WTC11 (cell line): ENCODE results near the gene MAPKAP1. TPM values are rescaled to one million over a fixed set of nuclear protein-coding genes. Genes with fewer than 3 reads are reported as not detected.

ENCODE experiments used
- ATAC-seq: fragments of 200-7000 bp; cut with Tn5 transposase; 2 replicates; pipeline ENCODE4 v1.10.0; 2021; ENCODE audit warnings: mild to moderate bottlenecking, moderate library complexity
- CTCF ChIA-PET: fragments of 300-600 bp; sonication (Branson Sonifier 250); formaldehyde crosslinking; loops from one replicate; lab custom pipeline; 2021; ENCODE audit warnings: antibody characterized with exemption; lab: Charles Lee
- POLR2A ChIA-PET: fragments of 350-600 bp; sonication (Branson Sonifier 250); formaldehyde crosslinking; loops from one replicate; lab custom pipeline; 2021; ENCODE audit warnings: antibody characterized with exemption; lab: Charles Lee
- DNase-seq: peaks from one replicate; pipeline ENCODE4 v3.0.0; 2021; ENCODE audit warnings: low spot score
- H3K27ac Mint-ChIP-seq: 2 replicates; pipeline ENCODE4 v1.8.0; 2021; ENCODE audit warnings: mixed read lengths
- H3K27me3 Mint-ChIP-seq: 2 replicates; pipeline ENCODE4 v1.8.0; 2021; ENCODE audit warnings: low read depth, mild to moderate bottlenecking, moderate library complexity, mixed read lengths
- H3K36me3 Mint-ChIP-seq: 2 replicates; pipeline ENCODE4 v1.8.0; 2021; ENCODE audit warnings: mixed read lengths
- H3K4me1 Mint-ChIP-seq: 2 replicates; pipeline ENCODE4 v1.8.0; 2022; ENCODE audit warnings: mixed read lengths
- H3K4me3 Mint-ChIP-seq: 2 replicates; pipeline ENCODE4 v1.8.0; 2021; ENCODE audit warnings: mild to moderate bottlenecking, moderate library complexity, mixed read lengths
- H3K9me3 Mint-ChIP-seq: 2 replicates; pipeline ENCODE4 v1.8.0; 2021; ENCODE audit warnings: mixed read lengths
- CBFB ChIP-seq: sonication (generic); formaldehyde crosslinking; IDR thresholded peaks from 2 replicates; pipeline ENCODE4 v1.8.1; 2022; ENCODE audit warnings: mild to moderate bottlenecking, low read depth, missing genetic modification reagents
- FOXJ3 ChIP-seq: sonication (generic); formaldehyde crosslinking; IDR thresholded peaks from 2 replicates; pipeline ENCODE4 v1.9.0; 2021; ENCODE audit warnings: missing genetic modification reagents, mild to moderate bottlenecking, borderline replicate concordance
- GABPB1 ChIP-seq: sonication (generic); formaldehyde crosslinking; IDR thresholded peaks from 2 replicates; pipeline ENCODE4 v1.8.1; 2023; ENCODE audit warnings: mild to moderate bottlenecking, missing genetic modification reagents
- GTF2I ChIP-seq: fragments of 250-450 bp; sonication (Bioruptor Pico); conservative IDR thresholded peaks from 2 replicates; pipeline ENCODE4 v1.4.0; 2021; ENCODE audit warnings: mild to moderate bottlenecking
- KAT7 ChIP-seq: sonication (generic); formaldehyde crosslinking; IDR thresholded peaks from 2 replicates; pipeline ENCODE4 v1.8.1; 2023; ENCODE audit warnings: missing genetic modification reagents, mild to moderate bottlenecking, borderline replicate concordance
- NFE2L1 ChIP-seq: sonication (generic); formaldehyde crosslinking; IDR thresholded peaks from 2 replicates; pipeline ENCODE4 v1.8.1; 2023; ENCODE audit warnings: missing genetic modification reagents
- NR1H2 ChIP-seq: sonication (generic); formaldehyde crosslinking; IDR thresholded peaks from 2 replicates; pipeline ENCODE4 v1.9.0; 2021; ENCODE audit warnings: mild to moderate bottlenecking, moderate library complexity, missing genetic modification reagents
- NR2C2 ChIP-seq: sonication (generic); formaldehyde crosslinking; IDR thresholded peaks from 2 replicates; pipeline ENCODE4 v1.8.0; 2022; ENCODE audit warnings: mild to moderate bottlenecking, missing genetic modification reagents
- RELA ChIP-seq: sonication (generic); formaldehyde crosslinking; IDR thresholded peaks from 2 replicates; pipeline ENCODE4 v1.8.1; 2022; ENCODE audit warnings: missing genetic modification reagents, mild to moderate bottlenecking, borderline replicate concordance
- SP1 ChIP-seq: sonication (generic); formaldehyde crosslinking; conservative IDR thresholded peaks from 2 replicates; pipeline ENCODE4 v1.8.1; 2022; ENCODE audit warnings: missing genetic modification reagents
- ZNF121 ChIP-seq: sonication (generic); formaldehyde crosslinking; IDR thresholded peaks from 2 replicates; pipeline ENCODE4 v1.8.0; 2023; ENCODE audit warnings: missing genetic modification reagents
- ZNF138 ChIP-seq: sonication (generic); formaldehyde crosslinking; conservative IDR thresholded peaks from 2 replicates; pipeline ENCODE4 v1.8.1; 2022; ENCODE audit warnings: mild to moderate bottlenecking, moderate library complexity, missing genetic modification reagents
- ZNF232 ChIP-seq: sonication (generic); formaldehyde crosslinking; IDR thresholded peaks from 2 replicates; pipeline ENCODE4 v1.8.0; 2022; ENCODE audit warnings: mild to moderate bottlenecking, missing genetic modification reagents
- ZNF317 ChIP-seq: sonication (generic); formaldehyde crosslinking; IDR thresholded peaks from 2 replicates; pipeline ENCODE4 v1.8.1; 2023; ENCODE audit warnings: low read depth, mild to moderate bottlenecking, moderate library complexity, missing genetic modification reagents, borderline replicate concordance
- ZNF416 ChIP-seq: fragments of 250-450 bp; sonication (Bioruptor Pico); IDR thresholded peaks from 2 replicates; pipeline ENCODE4 v1.9.0; 2021; ENCODE audit warnings: mild to moderate bottlenecking, inconsistent platforms
- ZNF425 ChIP-seq: fragments of 250-450 bp; sonication (Bioruptor Pico); conservative IDR thresholded peaks from 2 replicates; pipeline ENCODE4 v1.9.0; 2021; ENCODE audit warnings: mild to moderate bottlenecking
- total RNA-seq: library from RNA; stranded (reverse); gene quantifications from 3 replicates; pipeline ENCODE4 v1.2.3, GENCODE V29; 2021
- TF ChIP-seq, protein P1 (sequence below): sonication (generic); formaldehyde crosslinking; IDR thresholded peaks from 2 replicates; pipeline ENCODE4 v1.8.1; 2022; ENCODE audit warnings: low read depth, missing genetic modification reagents, borderline replicate concordance
- TF ChIP-seq, protein P2 (sequence below): fragments of 200-600 bp; IDR thresholded peaks from 2 replicates; pipeline ENCODE4 v1.8.0; 2022; ENCODE audit warnings: antibody characterized with exemption
- TF ChIP-seq, protein P3 (sequence below): sonication (generic); formaldehyde crosslinking; IDR thresholded peaks from 2 replicates; pipeline ENCODE4 v1.8.1; 2023; ENCODE audit warnings: mild to moderate bottlenecking, moderate library complexity, missing genetic modification reagents

MAPKAP1 gene
- total RNA-seq, 1 experiment from 2014 or later: 111 TPM

GRCh38 chr9:125457357-125457756 is 249.7 kb downstream of the MAPKAP1 start (continued):
- TF ChIP-seq, protein P1, sequence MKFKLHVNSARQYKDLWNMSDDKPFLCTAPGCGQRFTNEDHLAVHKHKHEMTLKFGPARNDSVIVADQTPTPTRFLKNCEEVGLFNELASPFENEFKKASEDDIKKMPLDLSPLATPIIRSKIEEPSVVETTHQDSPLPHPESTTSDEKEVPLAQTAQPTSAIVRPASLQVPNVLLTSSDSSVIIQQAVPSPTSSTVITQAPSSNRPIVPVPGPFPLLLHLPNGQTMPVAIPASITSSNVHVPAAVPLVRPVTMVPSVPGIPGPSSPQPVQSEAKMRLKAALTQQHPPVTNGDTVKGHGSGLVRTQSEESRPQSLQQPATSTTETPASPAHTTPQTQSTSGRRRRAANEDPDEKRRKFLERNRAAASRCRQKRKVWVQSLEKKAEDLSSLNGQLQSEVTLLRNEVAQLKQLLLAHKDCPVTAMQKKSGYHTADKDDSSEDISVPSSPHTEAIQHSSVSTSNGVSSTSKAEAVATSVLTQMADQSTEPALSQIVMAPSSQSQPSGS (CRISPR knock-in tag): no peak

DNA sequence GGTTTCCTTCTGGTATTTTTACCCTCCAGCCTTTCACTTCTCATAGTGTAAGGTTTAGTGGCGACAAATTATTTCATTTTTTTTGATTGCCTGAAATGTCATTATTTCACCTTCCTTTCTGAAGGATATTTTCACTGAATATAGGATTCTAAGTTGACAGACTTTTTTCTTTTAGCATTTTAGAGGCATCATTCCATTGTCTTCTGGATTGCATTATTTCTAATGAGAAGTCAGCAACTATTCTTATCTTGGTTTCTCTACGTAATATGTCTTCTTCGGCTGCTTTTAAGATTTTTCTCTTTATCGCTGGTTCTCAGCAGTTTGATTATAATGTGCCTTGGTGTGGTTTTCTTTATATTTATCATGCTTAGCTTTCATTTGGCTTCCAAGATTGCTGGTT is 251.1 kb downstream of the MAPKAP1 start:
- peaks cover 2% of the 10 kb centered on the region for H3K27me3 Mint-ChIP-seq
- H3K27ac Mint-ChIP-seq: no peak overlapping the region
- CTCF ChIA-PET: no interaction called here
- POLR2A ChIA-PET: no interaction called here
- H3K4me3 Mint-ChIP-seq: no peak overlapping the region
- ATAC-seq (no peak), DNase-seq (no peak)
- peaks cover 14% of the 10 kb centered on the region for H3K4me1 Mint-ChIP-seq
- H3K36me3 Mint-ChIP-seq: peaks cover 71% of the 10 kb centered on the region
- peaks cover 38% of the 10 kb centered on the region for H3K9me3 Mint-ChIP-seq
- TF ChIP-seq ZNF317 (CRISPR knock-in tag) (peak; percentile 87), NR1H2 (no peak)

GRCh38 chr9:125455132-125455531 is 251.9 kb downstream of the MAPKAP1 start:
- H3K27ac Mint-ChIP-seq: no peak overlapping the region
- H3K36me3 Mint-ChIP-seq: peaks cover 63% of the 10 kb centered on the region

GRCh38 chr9:125447202-125447802 is 259.7 kb downstream of the MAPKAP1 start:
- H3K27me3 Mint-ChIP-seq: no peaks in the 10 kb centered on the region
- POLR2A ChIA-PET: no interaction called here
- TF ChIP-seq ZNF425 (no peak), GTF2I (CRISPR knock-in tag) (no peak), CBFB (CRISPR knock-in tag) (no peak), ZNF121 (no peak), NR2C2 (CRISPR knock-in tag) (no peak), KAT7 (no peak), FOXJ3 (no peak), ZNF138 (CRISPR knock-in tag) (no peak), GABPB1 (no peak), ZNF232 (no peak), SP1 (no peak), ZNF317 (CRISPR knock-in tag) (no peak)
- TF ChIP-seq, protein P2, sequence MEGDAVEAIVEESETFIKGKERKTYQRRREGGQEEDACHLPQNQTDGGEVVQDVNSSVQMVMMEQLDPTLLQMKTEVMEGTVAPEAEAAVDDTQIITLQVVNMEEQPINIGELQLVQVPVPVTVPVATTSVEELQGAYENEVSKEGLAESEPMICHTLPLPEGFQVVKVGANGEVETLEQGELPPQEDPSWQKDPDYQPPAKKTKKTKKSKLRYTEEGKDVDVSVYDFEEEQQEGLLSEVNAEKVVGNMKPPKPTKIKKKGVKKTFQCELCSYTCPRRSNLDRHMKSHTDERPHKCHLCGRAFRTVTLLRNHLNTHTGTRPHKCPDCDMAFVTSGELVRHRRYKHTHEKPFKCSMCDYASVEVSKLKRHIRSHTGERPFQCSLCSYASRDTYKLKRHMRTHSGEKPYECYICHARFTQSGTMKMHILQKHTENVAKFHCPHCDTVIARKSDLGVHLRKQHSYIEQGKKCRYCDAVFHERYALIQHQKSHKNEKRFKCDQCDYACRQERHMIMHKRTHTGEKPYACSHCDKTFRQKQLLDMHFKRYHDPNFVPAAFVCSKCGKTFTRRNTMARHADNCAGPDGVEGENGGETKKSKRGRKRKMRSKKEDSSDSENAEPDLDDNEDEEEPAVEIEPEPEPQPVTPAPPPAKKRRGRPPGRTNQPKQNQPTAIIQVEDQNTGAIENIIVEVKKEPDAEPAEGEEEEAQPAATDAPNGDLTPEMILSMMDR: no peak
- CTCF ChIA-PET: interaction anchor here (1.3 kb wide), 1 partner anchor 15 kb away, joined by 4 read pairs; no protein-coding TSS in a partner anchor
- no peak for ATAC-seq
- DNase-seq: no peak
- H3K4me3 Mint-ChIP-seq: no peak overlapping the region
- H3K27ac Mint-ChIP-seq: peak overlapping the region; percentile 26; the same call in 1 of the 2 replicates
- no peaks in the 10 kb centered on the region for H3K9me3 Mint-ChIP-seq
- H3K4me1 Mint-ChIP-seq: peaks cover 23% of the 10 kb centered on the region
- peaks cover 16% of the 10 kb centered on the region for H3K36me3 Mint-ChIP-seq

More at GRCh38 chr9:125455132-125455531, 251.9 kb downstream of the MAPKAP1 start:
- DNase-seq (no peak), ATAC-seq (no peak)
- TF ChIP-seq, protein P2: no peak
- TF ChIP-seq ZNF416 (CRISPR knock-in tag) (no peak), RELA (CRISPR knock-in tag) (no peak), NFE2L1 (CRISPR knock-in tag) (no peak)
- TF ChIP-seq, protein P3, sequence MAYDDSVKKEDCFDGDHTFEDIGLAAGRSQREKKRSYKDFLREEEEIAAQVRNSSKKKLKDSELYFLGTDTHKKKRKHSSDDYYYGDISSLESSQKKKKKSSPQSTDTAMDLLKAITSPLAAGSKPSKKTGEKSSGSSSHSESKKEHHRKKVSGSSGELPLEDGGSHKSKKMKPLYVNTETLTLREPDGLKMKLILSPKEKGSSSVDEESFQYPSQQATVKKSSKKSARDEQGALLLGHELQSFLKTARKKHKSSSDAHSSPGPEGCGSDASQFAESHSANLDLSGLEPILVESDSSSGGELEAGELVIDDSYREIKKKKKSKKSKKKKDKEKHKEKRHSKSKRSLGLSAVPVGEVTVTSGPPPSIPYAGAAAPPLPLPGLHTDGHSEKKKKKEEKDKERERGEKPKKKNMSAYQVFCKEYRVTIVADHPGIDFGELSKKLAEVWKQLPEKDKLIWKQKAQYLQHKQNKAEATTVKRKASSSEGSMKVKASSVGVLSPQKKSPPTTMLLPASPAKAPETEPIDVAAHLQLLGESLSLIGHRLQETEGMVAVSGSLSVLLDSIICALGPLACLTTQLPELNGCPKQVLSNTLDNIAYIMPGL: no peak
- peaks cover 33% of the 10 kb centered on the region for H3K9me3 Mint-ChIP-seq
- no peak overlapping the region for H3K4me3 Mint-ChIP-seq
- ChIA-PET POLR2A (interaction anchor here (0.6 kb wide), 1 partner anchor 36 kb away, joined by 3 read pairs; no protein-coding TSS in a partner anchor), CTCF (no interaction called here)
- H3K4me1 Mint-ChIP-seq: peaks cover 17% of the 10 kb centered on the region
- peaks cover 2% of the 10 kb centered on the region for H3K27me3 Mint-ChIP-seq
